GM18526 (cell line): ENCODE measurements around the gene MAN1A1.

Source experiments
- POLR2A ChIP-seq: IDR thresholded peaks from 3 replicates; pipeline ENCODE4 v1.6.1; 2011; ENCODE audit not compliant: insufficient read length; ENCODE audit errors: extremely low read depth

The MAN1A1 gene

DNA sequence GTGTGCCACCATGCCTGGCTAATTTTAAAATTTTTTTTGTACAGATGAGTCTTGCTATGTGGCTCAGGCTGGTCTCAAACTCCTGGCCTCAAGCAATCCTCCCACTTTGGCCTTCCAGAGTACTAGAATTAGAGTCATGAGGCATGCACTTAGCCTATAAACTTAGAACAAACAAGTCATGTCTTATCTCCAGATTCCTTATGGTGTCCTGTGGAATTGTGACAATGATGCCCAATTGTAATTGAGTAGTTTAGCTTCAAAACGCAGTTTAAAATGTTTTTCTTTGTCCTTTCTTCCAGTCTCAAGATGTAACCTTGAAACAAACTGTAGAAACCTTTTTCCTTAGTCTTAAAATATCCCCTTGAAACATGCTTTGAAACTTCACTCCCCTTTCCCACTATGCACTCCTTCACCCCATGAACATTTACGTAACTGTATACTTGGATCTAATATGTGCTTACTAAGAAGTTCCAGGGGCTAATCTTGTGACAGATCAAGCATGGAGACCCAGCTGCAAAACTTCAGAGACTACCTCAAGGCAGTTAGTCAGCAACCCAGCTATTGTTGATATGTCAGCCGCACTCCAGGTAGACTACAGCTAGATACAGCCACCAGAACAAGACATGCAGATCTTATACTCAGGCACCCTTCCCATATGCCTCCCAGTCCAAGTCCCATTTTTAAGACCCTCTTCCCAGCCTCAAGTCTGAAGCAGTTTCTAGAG is 46.2 kb downstream of the MAN1A1 start:
- no peak for TF ChIP-seq POLR2A

DNA sequence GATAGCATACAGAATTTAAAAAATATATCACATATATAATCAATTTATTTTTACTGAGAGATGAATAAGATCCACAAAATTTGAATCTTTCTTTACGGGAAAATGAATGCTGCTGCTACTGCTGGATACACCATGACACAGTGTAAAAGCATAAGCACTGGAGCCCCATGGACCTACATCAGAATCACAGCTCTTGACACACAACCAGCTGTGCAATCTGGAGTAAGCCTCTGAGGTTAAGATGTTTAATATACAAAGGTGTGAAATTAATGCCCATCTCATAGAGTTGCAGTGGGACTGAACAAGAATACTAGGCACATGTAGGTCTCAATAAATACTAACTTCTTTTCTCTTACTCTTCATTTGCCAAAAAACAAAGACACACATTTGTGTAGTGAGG is 48.1 kb downstream of the MAN1A1 start:
- TF ChIP-seq POLR2A: no peak

DNA sequence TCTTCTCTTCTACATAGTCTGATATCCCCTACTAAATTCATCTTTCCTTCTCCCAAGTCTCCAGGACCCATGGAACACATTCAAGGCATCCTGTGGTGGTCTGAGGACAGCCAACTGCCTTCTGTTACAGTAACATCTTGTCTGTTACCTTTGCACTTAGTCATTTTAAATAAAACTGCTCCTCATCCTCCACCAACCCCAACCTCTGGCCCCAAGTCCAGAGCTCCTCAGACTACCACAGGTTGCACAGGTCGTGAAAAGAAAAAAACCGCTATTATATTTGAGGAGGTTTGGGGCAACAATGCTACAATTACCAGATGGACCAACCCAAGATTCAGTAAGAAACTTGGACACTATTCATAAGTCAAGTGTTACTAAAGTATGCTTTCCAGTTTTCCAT is 49.9 kb downstream of the MAN1A1 start:
- no peak for TF ChIP-seq POLR2A

DNA sequence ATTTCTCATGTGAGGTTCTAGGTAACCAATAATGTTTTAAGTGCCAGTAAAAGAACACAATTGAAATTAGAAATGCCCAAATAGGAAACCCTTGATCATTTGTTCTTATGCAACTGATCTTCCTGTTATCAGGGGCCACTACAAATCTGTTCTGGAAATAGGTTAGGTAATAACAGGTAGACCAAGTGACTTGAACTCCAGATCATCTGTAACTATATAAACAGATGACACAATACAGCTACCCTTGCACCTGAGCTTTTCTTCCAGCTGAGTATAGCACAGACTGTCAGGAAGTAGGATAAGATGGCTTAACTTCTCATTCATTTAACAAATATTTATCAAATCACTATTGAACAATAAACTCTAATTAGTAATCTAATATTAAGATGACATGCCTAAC is 52.5 kb downstream of the MAN1A1 start:
- TF ChIP-seq POLR2A: no peak

DNA sequence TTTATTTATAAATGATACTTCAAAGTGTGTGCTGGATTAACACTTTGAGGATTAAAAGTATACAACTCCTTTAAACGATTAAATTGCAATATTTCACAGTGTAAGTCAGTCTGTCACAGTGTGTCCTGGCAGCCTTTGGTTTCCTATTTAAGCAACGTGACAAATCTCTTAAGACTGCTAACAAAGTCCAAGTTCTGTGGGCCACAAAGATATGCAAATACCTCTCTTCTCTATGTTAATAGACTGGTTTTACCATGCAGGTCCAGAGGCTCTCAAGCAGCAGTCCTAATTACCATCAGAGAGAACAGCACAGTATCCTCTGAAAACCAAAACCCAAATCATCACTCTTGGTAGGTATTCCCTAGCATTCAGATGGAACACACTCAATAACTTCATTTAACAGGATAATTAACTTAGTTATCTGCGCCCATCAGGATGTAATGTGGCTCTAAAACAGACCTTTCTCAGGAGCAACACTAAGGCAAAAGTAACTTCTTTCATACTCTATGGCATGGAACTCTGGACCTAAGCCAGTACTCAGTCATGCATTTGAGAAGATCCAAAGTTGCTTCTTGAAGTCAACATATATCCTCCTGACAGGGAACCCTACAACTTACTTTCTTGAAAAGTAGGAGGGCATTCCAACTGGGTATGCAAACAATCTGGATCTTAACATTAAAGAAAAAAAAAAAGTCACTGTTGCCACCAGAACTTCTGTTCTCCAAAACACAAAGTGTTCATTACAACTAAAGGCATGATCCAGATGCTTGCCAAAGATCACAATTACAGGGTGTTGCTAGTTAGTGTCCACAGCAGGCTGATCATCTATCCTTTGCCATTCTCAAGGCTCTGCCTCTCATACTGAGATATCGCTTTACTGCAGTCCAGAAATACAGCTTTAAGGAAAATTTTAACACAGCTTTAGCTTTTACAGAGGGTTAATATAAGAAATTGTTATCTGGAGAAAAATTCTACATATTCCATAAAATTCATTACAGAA is 53.2 kb downstream of the MAN1A1 start:
- TF ChIP-seq POLR2A: no peak

DNA sequence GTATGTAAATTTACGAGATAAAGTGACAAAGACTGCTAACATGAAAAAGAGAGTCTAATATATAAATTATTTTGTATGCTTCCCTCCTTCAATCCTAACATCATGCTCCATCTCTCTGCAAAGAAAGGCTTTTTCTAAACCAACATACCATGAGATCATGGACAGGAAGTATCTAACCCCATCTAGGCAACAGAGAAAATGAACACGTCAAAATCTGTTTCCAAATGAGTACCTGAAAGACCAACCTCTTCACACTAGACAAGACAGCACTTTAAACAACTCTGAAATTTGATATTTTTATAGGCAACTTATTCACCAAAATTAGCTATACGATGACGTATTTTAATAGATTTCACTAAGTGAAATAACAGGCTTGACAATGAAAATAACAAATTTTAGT is 54.6 kb downstream of the MAN1A1 start:
- TF ChIP-seq POLR2A: no peak

DNA sequence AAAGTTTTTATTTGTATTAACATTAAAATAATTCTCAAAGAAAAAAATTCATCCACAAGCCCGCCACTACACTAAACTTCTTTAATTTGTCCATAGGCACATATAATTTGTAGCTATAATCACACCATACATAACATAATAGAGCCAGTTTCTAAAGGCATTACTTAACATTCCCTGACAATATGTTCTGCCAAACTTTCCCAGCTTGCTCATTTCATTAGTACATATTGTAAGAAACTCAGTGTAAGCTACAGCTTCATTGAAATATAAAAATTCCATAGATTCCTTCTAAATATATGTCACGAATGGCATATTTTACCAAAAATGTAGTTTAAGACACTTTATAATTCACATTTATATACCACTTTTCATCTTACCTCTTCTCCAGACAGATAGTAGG is 59.3 kb downstream of the MAN1A1 start:
- TF ChIP-seq POLR2A: no peak

DNA sequence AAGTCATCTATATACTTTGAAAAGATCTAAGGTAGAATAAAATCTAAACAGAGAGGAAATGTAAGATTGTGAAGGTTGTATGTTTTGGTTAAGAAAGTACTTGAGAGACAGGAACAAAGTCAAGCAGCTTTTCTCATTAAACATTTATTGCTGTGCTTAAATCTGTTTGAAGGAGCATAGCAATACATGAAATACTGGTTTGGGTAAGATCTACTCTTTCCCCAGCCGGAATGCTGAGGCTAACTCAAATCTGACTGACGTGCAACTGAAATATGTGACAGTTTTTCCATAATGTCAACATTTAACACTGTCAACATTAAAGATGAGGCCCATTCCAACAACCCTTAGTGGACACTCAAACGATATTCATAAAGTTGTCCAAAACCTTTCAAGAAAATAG is 59.9 kb downstream of the MAN1A1 start:
- TF ChIP-seq POLR2A: no peak

DNA sequence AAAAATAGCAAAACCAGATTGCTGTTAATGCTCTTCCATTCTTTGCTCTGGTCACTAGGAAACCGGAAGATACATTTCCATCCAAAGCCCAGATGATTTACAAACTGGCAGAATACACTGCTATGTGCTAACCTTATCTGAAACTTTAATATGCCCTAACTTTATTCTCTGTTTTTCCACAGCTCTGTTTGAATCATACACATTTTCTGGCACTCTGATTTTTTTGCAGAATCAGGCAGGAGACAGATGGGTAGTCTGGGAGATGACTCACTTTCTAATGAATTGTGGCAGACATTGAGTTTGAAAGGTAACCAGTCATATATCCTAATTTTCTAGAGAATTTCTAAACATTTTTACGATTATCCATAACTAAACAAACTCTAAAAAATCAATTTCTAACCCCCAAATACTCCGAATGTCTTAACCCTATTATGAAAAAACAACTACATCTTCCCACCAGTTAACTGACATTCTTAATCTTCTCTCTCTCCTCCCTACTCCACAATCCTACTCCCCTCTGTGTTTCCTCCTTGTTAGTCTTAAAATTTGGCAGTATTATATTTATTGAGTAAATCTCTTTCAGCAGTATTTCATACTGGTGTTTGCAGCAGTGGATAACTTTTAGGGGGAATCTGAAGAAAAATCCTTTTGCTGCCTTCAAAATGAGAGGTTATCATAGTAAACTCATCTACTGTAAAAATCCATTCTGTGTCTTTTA is 63.5 kb downstream of the MAN1A1 start:
- no peak for TF ChIP-seq POLR2A

DNA sequence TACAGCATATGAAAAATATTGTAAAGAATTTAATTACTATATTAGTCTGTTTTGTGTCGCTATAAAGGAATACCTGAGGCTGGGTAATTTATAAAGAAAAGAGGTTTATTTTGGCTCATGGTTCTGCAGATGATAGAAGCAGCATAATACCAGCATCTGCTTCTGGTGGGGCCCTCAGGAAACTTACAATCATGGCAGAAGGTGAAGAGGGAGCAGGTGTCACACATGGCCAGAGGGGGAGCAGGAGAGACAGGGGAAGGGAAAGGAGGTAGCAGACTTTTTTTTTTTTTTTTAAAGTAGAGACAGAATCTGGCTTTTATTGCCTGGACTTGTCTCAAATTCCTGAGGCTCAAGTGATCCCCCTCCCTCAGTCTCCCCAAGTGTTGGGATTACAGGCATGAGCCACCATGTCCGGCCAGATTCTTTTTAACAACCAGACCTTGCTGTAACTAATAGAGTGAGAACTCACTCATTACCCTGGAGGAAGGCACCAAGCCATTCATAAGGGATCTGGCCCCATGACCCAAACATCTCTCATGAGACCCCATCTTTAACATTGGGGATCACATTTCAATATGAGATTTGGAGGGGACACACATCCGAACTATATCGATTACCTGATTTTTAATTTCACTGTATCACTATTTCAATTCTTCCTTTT is 64.6 kb downstream of the MAN1A1 start:
- no peak for TF ChIP-seq POLR2A

DNA sequence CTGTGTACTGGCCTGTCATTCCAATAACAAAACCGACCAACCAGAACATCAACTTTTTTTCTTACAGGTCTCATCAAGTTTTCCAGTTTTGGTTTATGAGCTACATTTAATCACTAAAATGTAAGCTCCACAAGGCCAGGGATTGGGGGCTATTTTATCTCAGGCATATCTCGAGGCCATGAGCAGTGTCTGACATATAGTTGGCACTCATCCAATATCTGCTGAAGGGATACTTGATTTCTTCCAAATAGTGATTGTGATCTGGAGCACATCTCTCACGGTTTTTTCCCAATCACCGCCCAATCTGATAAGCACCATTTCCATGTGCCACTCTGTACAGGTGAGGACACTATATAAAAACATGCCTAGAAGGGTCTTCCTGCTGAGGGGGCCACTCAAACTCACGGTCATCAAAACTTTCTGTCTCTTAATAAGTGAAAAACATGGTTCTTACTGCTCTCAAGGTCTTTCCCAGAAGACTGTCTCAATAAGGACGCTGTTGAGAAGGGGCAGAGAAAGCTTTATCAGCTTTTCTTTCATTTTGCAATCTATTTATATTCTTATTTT is 65.5 kb downstream of the MAN1A1 start:
- TF ChIP-seq POLR2A: no peak

DNA sequence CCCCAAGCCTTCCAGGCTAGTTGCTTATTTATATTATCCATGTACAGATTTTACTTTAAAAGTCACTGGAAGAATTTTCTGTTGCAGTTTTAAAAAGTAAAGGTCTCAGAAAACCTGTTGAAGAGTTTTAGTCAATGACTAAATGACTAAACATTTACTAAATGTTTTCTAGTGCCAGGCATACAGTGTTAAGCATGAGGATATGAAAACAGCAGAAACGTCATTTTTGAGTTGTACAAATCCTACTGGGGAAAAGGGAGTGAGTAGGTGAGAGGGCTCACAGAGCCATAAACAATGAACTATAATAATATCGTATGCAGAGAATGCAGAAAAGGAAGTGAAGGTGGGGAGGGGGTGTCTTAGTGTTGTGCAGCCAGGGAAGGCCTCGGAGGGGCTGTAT is 66.3 kb downstream of the MAN1A1 start:
- no peak for TF ChIP-seq POLR2A

DNA sequence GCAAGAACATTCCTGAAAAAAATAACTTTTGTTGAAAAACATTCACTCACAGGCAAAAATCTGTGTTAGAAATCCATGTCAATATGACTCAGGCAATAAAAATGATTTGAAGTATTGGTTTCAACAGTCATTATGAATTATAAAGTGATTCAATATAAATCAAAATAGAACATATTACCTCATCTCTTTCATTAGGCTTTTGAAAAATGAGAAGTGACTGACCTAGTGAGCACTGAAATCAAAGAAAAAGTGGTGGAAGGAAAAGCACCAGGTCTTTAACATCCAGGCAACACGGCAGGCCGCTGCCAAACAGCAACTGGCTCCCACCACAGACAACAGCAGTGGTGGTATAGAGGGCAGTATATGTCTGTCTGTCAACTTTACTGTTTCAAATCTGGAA is 68.9 kb downstream of the MAN1A1 start:
- TF ChIP-seq POLR2A: no peak

DNA sequence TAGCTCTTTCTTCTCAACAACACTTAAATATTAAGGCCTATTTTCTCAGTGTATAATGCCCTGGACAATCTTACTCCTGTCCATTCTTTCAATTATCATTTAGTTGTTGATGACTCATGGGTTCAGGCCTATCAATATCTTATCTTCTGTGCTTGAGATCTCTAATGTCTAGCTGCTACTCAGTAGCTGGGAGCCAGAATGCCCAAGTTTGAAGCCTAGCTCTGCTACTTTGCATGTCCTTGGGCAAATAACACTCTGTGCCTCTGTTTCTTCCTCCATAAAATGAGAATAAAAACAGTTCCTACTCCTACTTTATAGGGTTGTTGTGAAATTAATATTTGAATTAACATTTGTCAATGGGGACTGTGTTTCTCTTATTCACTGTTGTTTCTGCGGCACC is 69.5 kb downstream of the MAN1A1 start:
- TF ChIP-seq POLR2A: no peak

DNA sequence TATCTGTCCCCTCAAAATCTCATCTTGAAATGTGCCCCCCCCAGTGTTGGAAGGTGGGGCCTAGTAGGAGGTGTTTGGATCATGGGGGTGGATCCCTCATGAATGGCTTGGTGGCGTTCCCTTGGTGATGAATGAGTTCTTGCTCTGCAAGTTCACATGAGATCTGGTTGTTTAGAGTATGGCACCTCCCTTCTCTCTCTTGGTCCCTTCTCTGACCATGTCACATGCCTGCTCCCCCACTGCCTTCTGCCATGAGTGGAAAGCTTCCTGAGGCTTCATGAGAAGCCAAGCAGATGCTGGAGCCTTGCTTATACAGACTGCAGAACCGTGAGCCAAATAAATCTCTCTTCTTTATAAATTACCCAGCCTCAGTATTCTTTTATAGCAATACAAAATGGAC is 70.9 kb downstream of the MAN1A1 start:
- TF ChIP-seq POLR2A: no peak
